ENCODE results near the gene IL34.

DNA sequence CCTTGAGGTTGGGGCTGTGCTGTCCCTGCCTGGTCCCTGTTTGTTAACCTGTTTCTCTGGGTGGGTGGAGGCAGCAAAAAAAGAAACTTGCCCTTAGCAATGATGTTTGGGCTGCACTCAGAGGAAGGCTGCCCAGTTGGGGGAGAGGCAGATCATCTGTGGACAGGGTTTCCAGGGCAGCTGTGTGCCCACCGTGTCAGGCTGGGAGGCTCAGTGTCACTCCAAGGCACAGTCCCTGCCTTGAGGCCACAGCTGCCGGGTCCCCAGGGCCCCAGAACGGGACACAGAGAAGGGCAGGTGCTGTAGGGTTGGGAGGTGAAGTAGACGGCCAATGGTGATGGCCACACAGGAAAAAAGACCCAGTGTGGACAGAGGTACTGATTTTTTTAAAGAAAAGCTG lies 3.9 kb downstream of the IL34 start:
- no peak for TF ChIP-seq POLR2AphosphoS5 (IDR thresholded peaks at IDR 0.05; ENCODE audit: borderline replicate concordance, low read depth, low read length)
- TF ChIP-seq FOXP2 (optimal IDR thresholded peaks at IDR 0.05; ENCODE audit: control extremely low read depth, extremely low read length, insufficient read depth), result no peak
